Measurements from ENCODE around the gene ZNF205.
A peak's percentile ranks its signal among the peaks of the same experiment; 100 is the strongest.
"Not testable (repeated sequence)": the region's sequence is repeated elsewhere in the genome, so short reads cannot be mapped to it uniquely, and the experiment has no call there.

The ZNF205 gene

DNA sequence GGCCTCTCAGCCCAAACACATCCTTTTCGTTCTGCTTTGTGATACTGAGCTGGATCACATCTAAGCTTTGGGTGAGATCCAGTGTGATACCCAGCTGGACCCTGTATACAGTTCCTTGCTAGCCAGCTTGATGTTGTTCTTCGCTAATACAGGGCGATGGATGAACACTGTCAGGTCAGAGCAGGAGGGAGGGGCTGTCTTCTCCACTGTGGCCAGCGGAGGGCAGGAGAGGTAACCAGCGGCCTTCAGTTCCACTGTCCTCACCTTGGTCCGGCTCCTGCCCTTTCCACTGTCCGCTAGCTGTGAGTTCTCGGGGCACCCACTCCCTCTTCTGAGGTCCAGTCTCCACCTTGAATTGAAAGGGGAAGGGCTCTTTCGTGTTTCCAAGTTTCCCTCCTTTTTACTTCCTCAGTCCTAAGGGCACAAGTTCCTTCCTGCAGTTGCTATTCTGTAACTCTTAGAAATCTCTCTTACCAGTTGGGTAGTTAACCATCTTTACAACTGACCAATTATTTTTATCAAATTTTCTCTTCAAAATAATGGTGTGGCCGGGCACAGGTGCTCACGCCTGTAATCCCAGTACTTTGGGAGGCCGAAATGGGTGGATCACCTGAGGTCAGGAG is 19.5 kb downstream of the ZNF205 start:
- DNase-seq (ENCODE audit: low read depth): peak; percentile 63

DNA sequence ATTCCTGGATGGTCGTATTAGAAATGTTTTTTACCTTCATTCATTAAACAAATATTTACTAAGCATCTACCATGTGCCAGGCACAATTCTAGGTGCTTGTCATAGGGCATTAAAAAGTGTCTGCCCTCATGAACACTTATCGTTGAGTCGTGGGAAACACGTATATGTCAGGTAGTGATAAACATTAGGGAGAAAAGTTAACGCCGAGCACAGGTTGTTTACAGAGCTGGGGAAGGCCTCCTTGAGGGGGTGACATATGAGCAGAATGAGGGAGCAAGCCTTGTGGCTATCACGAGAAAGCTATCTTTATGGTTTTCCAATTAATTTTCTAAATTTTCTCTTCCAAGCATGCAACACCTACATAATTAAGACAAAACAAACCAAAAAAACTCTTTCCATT is 21.5 kb downstream of the ZNF205 start:
- no peak for DNase-seq (ENCODE audit: low read depth)

DNA sequence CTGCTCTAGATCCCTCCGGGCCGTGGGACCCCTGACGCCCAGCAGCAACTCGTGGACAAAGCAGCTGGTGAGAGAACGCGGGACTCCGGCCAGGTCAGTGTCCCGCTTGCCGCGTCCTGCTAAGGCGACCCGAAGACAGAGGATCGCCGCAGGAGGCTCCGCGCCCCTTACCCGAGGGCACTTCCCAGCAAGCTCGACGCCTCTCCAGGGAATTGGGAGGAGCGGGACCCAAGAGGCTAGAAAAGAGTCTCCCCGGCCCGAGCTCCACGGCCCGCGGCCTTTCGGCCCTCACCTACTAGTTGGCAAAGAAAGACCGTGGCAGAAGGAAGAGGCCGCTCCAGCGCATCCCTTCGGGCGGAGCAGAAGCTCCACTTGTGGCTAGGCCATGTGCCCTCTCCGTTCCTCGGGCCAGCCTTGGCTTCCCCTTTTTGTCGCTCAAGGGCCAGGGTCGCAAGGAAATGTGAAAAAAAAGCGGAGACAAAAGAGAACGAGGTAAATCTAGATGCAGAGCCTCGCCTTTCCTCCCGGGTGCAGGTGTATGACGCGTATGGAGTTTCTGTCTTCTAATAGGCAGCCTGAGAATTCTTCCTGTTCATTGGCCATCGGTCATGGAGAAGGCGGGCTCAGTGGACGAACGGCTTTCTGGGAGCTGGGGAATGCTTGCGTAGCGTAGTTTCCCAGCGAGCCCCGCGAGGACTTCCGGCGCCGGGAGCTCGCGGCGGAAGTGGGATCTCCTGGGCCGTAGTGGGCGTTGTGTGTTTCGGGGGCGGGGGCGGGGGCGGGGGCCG is 22.1 kb downstream of the ZNF205 start, which contains the start of gene ZNF213:
Gene ZNF213 (plus strand): TSS at position 692 of the 788 bp plus-strand sequence. CDS start 2,252 bp downstream, outside the sequence.
- peak; percentile 98 for DNase-seq (ENCODE audit: low read depth)

DNA sequence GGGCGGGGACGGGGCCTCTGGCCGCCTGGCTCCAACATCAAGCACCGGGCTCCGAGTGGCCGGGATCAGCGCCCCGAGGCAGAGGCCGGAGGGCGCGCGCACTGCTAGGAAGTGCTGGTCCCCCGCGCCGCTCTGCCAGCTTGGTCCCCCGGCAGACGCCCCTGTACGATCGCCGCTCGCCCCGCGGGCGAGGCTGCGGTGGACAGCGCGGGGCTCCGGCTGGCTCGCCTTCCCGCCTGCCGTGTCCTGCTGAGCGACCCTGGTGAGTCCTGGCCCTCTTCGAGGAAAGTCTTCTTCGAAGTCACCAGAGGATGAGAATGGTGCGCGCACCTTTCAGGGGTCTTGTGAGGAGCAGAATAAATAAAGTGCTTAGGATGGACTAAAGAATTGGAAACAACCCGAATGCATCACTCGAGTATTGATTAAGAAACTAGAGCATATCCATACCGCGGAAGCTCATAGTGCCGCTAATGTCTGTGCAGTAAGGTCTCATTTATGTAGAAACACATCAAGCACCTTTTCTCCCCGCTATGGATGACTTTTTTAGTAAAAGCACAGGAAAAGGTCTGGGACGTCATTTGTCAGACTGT is 22.8 kb downstream of the ZNF205 start:
- no peak for DNase-seq (ENCODE audit: low read depth)

DNA sequence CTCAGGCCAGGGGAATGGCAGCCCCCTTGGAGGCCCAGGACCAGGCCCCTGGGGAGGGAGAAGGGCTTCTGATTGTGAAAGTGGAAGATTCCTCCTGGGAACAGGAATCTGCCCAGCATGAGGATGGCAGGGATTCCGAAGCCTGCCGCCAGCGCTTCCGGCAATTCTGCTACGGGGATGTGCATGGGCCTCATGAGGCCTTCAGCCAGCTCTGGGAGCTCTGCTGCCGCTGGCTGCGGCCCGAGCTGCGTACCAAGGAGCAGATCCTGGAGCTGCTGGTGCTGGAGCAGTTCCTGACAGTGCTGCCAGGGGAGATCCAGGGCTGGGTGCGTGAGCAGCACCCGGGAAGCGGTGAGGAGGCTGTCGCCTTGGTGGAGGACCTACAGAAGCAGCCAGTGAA is 24.9 kb downstream of the ZNF205 start:
- DNase-seq (ENCODE audit: low read depth): no peak

DNA sequence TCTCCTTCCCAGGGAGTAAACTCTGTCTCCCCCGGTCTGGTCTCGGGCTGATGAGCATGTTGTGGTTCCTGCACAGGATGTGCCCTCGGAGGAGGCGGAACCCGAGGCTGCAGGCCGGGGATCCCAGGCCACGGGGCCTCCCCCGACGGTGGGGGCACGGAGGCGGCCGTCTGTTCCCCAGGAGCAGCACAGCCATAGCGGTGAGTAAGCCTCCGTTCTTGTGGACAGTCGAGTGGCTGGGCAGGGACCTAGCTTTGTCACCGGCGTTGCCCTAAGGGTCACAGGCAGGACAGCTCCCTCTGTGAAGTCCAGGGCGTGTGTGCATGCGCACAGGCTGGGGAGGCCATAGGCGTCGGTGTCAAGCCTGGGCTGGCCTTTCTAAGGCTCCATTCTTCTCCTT is 26.0 kb downstream of the ZNF205 start:
- no peak for DNase-seq (ENCODE audit: low read depth)

DNA sequence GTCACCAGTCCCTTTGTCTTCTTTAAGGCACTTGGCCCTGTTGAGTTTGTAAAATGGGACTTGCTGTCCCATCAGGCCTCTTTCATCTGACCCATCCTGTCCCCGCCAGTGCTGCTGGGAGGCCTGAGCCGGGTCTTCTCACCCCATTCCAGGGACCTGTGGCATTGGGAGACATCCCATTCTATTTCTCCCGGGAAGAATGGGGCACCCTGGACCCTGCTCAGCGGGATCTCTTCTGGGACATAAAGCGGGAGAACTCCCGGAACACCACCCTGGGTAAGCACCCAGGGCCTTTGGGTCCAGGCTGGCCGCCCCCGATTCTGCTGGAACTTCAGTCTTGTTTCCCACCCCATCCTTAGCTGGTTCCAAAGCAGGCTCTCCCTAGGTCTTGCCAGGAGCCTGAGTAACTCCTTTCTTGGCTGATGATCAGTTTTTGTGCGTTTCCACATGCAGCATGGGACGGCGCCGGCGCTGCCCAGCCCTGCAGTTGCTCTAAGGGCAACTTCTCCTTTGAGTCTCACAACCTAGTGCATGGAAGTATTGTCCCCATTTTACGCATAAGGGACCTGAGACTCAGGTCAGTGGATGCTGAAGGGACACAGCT is 26.5 kb downstream of the ZNF205 start:
- no peak for DNase-seq (ENCODE audit: low read depth)

DNA sequence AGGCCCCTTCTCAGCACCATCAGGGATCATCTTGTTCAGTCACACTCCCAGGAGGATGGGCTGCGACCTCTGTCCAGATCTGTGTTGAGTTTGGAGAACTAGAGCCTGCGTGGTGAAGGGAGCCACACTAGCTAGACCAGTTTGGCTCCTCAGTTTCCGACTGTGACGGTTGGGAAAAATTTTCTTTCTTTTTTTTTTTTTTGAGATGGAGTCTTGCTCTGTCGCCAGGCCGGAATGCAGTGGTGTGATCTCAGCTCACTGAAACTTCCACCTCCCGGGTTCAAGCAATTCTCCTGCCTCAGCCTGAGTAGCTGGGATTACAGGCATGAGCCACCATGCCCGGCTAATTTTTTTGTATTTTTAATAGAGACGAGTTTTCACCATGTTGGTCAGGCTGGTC is 27.2 kb downstream of the ZNF205 start:
- not testable (repeated sequence) for DNase-seq (ENCODE audit: low read depth)

DNA sequence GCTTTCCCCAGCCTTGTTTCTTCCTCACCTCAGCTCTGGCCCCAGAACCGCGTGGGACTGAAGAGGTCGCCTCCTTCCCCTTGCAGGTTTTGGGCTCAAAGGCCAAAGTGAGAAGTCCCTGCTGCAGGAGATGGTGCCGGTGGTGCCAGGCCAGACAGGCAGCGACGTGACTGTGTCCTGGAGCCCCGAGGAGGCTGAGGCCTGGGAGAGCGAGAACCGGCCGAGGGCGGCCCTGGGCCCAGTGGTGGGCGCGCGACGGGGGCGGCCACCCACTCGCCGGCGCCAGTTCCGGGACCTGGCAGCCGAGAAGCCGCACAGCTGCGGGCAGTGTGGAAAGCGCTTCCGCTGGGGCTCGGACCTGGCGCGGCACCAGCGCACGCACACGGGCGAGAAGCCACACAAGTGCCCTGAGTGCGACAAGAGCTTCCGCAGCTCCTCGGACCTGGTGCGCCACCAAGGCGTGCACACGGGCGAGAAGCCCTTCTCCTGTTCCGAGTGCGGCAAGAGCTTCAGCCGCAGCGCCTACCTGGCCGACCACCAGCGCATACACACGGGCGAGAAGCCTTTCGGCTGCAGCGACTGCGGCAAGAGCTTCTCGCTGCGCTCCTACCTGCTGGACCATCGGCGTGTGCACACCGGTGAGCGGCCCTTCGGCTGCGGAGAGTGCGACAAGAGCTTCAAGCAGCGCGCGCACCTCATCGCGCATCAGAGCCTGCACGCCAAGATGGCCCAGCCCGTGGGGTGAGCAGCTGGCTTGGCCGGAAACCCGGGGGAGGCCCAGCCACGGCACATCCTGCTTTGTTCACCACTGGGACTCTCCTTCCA is 28.4 kb downstream of the ZNF205 start:
- DNase-seq (ENCODE audit: low read depth): no peak

DNA sequence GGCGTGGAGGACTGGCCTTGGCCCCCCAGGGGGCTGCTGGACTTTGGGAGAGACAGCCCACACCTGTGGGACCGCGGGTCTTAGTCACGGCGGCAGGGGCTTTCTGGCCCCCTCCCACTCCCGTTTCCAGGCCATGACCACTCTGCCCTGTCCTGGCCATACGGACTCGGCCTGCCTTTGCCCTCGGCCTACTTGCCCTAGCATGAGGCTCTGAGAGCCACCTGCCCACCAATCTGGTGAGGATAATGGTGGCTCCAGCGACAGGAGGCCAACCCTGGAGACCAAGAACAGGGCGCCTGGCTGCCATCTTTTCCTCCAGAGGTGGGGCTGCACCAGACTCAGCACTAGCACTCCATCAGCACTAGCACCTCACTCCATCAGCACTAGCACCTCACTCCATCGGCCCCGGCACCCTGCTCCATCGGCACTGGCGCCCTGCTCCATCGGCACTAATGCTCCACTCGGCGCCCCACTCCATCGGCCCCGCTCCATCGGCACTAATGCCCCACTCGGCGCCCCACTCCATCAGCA is 29.5 kb downstream of the ZNF205 start:
- no peak for DNase-seq (ENCODE audit: low read depth)

DNA sequence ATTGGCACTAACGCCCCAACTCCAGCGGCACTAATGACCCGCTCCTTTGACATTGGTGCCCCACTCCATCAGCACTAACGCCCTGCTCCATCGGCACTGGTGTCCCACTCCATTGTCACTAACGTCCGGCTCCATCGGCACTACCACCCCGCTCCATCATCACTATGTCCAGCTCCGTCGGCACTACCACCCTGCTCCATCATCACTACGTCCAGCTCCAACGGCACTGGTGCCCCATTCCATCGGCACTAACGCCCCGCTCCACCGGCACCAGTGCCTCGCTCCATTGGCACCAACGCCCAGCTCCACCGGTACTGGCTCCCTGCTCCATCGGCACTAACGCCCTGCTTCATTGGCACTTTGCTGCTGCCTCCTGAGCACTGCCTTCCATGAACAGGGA is 29.9 kb downstream of the ZNF205 start:
- no peak for DNase-seq (ENCODE audit: low read depth)

DNA sequence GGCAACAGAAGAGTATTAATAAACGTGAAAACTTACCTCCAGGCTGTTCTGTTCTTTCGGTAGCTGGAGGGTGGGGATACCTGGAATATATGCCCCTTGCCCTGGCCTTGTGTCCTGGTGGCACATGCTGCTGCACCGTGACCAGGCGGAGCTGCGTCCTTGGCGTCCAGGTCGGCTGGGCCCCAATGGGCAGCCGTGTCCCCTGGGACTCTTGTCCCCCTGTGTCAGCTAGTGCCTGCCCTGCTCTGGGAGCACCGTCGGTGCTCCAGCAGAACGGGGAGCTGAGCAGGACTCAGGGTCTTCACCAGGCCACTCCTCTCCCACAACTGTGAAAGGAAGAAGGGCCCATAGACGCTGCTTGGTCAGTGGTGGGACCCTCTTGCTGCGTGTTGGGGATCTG is 30.4 kb downstream of the ZNF205 start:
- no peak for DNase-seq (ENCODE audit: low read depth)

DNA sequence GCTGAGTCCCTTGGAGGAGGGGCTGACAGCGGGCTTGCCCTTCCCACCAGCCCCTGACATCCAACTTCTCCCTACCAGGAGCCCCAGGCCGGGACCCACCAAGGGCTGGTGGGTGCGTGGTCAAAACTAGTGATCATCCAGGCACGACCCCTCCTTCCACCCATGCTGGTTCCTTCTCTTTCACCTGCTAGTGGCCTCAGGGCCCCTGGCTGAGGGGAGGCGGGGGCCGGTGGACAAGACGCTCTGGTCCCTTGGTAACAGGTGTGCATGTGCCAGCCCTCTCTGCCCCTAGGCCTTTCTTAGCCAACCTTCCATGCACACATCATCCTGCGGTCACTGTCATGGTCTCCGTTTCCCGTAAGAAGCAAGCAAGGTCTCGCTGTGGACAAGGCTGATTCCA is 30.8 kb downstream of the ZNF205 start:
- DNase-seq (ENCODE audit: low read depth): no peak

DNA sequence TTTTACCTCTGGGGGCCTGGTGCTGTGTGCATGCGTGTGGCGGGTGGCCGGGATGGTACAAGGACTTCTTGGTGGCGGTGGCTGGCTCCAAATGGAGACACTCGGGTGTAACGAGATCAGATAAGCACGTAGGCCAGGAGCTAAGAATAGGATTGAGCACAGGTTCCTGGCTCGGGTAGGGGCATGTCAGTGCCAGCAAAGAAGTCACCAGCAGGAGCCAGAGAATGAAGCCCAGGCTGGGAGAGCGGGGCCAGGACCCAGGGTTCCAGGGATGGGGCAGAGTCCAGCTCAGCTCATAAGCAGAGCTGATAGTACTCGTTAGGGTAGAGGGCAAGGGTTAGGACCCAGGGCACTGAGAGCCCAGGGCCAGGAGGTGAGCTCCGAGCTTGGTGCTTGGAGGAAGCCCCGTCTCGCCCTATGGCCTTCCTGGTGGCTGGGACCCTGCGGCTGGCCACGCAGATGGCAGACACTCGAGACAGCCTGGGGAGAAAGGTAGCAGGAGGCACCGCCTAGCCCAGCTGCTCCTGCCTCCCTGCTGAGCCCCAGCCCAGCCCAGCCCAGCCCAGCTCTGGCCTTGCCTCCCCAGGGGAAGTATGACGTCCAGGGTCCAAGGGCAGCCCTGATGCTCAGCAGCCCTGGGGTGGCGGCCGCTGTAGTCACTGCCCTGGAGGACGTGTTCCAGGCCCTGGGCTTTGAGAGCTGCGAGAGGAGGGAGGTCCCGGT is 31.4 kb downstream of the ZNF205 start:
- no peak for DNase-seq (ENCODE audit: low read depth)

DNA sequence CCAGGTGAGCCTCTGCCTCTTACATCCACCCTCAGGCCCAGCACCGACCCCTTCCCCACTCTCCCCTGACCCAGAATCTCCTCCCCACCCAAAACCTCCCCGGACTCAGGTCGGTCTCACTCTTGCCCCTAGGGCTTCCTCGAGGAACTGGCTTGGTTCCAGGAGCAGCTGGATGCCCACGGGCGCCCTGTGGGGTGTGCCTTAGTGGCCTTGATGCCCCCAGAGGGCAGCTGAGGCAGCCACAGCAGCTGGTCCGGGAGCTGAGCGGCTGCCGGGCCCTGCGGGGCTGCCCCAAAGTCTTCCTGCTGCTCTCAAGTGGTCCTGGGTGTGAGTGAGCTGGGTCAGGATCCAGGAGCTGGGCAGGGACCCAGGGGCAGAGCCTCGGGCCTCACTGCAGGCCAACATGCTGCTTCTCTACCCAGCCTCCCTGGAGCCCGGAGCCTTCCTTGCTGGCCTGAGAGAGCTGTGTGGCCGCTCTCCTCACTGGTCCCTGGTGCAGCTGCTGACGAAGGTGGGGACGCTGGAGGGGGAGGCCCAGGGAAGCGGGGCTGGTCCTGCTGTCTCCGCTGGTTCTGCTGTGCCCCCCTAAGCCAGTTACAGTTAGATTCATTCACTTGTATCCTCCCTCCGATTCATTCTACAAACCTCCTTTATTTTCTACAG is 32.1 kb downstream of the ZNF205 start:
- no peak for DNase-seq (ENCODE audit: low read depth)

DNA sequence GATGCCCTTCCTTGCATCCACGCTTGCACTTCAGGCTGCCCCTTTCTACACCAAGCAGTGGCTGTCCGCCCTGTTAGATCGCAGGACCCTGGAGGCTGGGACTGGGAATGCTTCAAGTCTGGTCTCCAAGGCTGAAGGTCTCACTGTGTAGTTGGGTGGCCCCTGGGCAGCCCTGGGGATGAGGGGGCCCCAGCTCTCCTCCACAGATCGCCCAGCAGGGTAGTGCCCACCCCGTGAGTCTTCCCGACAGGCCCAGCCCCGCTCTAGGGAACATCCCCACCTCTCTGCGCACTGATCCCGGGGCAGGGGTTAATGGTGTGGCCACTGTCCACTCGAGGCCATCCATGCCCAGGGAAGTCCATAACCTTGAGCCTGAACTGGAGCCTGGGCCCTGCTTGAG is 32.8 kb downstream of the ZNF205 start:
- DNase-seq (ENCODE audit: low read depth): no peak

DNA sequence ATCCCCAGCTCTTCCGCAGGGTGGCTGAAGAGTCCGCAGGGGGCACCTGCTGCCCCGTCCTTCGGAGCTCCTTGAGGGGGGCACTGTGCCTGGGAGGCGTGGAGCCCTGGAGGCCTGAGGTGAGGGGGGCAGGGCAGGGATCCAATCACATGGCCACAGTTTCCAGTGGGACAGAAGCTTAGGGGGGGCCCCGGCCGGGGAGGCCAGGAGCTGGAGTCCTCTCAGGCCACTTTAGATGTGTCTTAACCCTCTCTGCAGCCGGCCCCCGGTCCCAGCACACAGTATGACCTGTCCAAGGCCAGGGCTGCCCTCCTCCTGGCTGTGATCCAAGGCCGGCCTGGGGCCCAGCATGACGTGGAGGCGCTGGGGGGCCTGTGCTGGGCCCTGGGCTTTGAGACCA is 33.3 kb downstream of the ZNF205 start:
- DNase-seq (ENCODE audit: low read depth): no peak

DNA sequence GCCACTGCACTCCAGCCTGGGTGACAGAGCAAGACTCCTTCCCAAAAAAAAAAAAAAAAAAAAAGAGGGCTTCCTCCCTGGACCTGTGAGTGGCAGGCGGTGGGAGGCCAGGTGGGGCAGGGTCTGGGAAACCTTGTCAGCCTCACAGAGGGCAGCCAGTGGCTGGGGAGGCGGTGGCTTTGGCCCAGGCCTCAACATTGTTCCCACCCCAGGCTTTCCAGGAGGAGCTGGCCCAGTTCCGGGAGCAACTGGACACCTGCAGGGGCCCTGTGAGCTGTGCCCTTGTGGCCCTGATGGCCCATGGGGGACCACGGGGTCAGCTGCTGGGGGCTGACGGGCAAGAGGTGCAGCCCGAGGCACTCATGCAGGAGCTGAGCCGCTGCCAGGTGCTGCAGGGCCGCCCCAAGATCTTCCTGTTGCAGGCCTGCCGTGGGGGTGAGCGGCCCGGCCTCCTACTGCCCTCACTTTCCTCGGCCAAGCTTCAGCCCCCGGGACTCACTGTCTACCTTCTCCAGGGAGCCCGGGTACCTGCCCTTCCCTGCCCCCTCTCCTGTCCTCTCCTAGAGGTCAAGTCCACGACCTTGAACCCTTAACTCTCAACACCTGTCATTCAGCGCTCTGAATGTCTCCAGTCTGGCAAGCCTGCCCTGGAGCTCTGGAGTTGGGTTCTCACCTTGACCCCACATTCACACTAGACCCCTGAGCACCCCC is 34.8 kb downstream of the ZNF205 start:
- DNase-seq (ENCODE audit: low read depth): no peak

DNA sequence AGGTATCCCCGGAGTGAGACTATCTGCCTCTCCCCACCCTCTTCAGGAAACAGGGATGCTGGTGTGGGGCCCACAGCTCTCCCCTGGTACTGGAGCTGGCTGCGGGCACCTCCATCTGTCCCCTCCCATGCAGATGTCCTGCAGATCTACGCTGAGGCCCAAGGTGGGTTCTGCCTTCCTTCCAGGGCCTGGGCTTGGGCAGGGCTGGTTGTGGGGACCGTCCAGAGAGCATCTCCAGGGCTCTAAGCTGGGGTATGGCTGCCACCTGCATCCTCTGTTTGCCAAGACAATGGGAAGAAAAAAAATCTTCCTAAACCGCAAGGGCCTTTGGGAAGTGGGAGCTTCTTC is 35.3 kb downstream of the ZNF205 start:
- DNase-seq (ENCODE audit: low read depth): no peak
